Gastroesophageal sphincter (tissue), 3 donors: Measurements from ENCODE around the gene KDM2A.

Source experiments
- CTCF ChIP-seq, 4 experiments: fragments of 200-600 bp in 2 of 4; fragments of 450-650 bp in 2 of 4; sonication (generic) in 1 of 4; IDR thresholded peaks; one replicate each; pipeline ENCODE4 v1.5.1; 2017 to 2019; ENCODE audit warnings: antibody characterized with exemption in 4 of 4, mild to moderate bottlenecking in 2 of 4, moderate library complexity in 2 of 4
- EP300 ChIP-seq: sonication (generic); formaldehyde crosslinking; IDR thresholded peaks from one replicate; pipeline ENCODE4 v1.6.1; 2017; ENCODE audit warnings: antibody characterized with exemption, mild to moderate bottlenecking
- POLR2AphosphoS5 ChIP-seq: sonication (generic); formaldehyde crosslinking; IDR thresholded peaks from one replicate; pipeline ENCODE4 v1.6.1; 2017; ENCODE audit warnings: antibody characterized with exemption

GRCh38 chr11:67204822-67205221, 85.8 kb downstream of the KDM2A start:
- TF ChIP-seq CTCF (IDR thresholded peaks at IDR 0.05) (no peak), EP300 (no peak), POLR2AphosphoS5 (no peak)
